Loucy (cell line): ENCODE results near the gene CRACDL.
"Not testable (repeated sequence)": the region's sequence is repeated elsewhere in the genome, so short reads cannot be mapped to it uniquely, and the experiment has no call there.

Source experiments
- H2AFZ ChIP-seq: fragments of 200-600 bp; sonication (generic); 2 replicates; pipeline ENCODE4 v1.6.0; 2016; ENCODE audit warnings: antibody characterized with exemption, mild to moderate bottlenecking, low read length, moderate library complexity
- H3F3A ChIP-seq: fragments of 200-600 bp; 2 replicates; pipeline ENCODE4 v1.6.0; 2016; ENCODE audit warnings: antibody characterized with exemption, low read depth, mild to moderate bottlenecking
- H3K27me3 ChIP-seq: fragments of 200-600 bp; sonication (generic); 2 replicates; pipeline ENCODE4 v1.6.1; 2014; ENCODE audit warnings: low read length, mild to moderate bottlenecking; ENCODE audit not compliant: insufficient read depth, poor library complexity, severe bottlenecking
- H3K36me3 ChIP-seq: fragments of 200-600 bp; sonication (generic); 2 replicates; pipeline ENCODE4 v1.6.1; 2016; ENCODE audit warnings: low read length; ENCODE audit not compliant: insufficient read depth
- H3K4me1 ChIP-seq: fragments of 200-600 bp; sonication (generic); 2 replicates; pipeline ENCODE4 v1.5.1; 2014; ENCODE audit warnings: low read length, mild to moderate bottlenecking; ENCODE audit not compliant: insufficient read depth, poor library complexity, severe bottlenecking
- H3K4me2 ChIP-seq: fragments of 200-600 bp; sonication (generic); 2 replicates; pipeline ENCODE4 v1.6.0; 2014; ENCODE audit warnings: antibody characterized with exemption, low read length, low read depth, mild to moderate bottlenecking; ENCODE audit not compliant: poor library complexity, severe bottlenecking
- H3K4me3 ChIP-seq: fragments of 200-600 bp; sonication (generic); 2 replicates; pipeline ENCODE4 v1.5.1; 2014; ENCODE audit warnings: low read length, mild to moderate bottlenecking, mixed read lengths; ENCODE audit not compliant: poor library complexity, severe bottlenecking
- H3K79me2 ChIP-seq: fragments of 200-600 bp; sonication (generic); 2 replicates; pipeline ENCODE4 v1.6.1; 2014; ENCODE audit warnings: low read length; ENCODE audit not compliant: insufficient read depth
- H3K9ac ChIP-seq: fragments of 200-600 bp; sonication (generic); 2 replicates; pipeline ENCODE4 v1.6.0; 2014; ENCODE audit warnings: mild to moderate bottlenecking, low read depth, low read length, moderate library complexity; ENCODE audit not compliant: poor library complexity, severe bottlenecking
- H3K9me2 ChIP-seq: fragments of 200-600 bp; sonication (generic); replicated peaks from 2 replicates; pipeline ENCODE4 v1.6.1; 2016; ENCODE audit warnings: low read depth, low read length, mixed read lengths
- H3K9me3 ChIP-seq: fragments of 200-600 bp; sonication (generic); 2 replicates; pipeline ENCODE4 v1.6.1; 2014; ENCODE audit warnings: mild to moderate bottlenecking, antibody characterized with exemption, low read length, low read depth; ENCODE audit not compliant: insufficient read depth
- H4K20me1 ChIP-seq: fragments of 200-600 bp; sonication (generic); 2 replicates; pipeline ENCODE4 v1.6.0; 2014; ENCODE audit warnings: antibody characterized with exemption, low read length, mild to moderate bottlenecking; ENCODE audit not compliant: insufficient read depth, poor library complexity, severe bottlenecking
- CTCF ChIP-seq: fragments of 200-600 bp; sonication (generic); conservative IDR thresholded peaks from 2 replicates; pipeline ENCODE4 v1.5.1; 2014; ENCODE audit warnings: mild to moderate bottlenecking, antibody characterized with exemption, low read length
- EZH2phosphoT487 ChIP-seq: fragments of 200-600 bp; IDR thresholded peaks from 2 replicates; pipeline ENCODE4 v1.6.1; 2018; ENCODE audit warnings: antibody characterized with exemption, mild to moderate bottlenecking, moderate library complexity, borderline replicate concordance

CRACDL gene

GRCh38 chr2:98900721-98901120 lies 35.3 kb downstream of the CRACDL start:
- H3K4me3 ChIP-seq: no peak overlapping the region
- no peak overlapping the region for H2AFZ ChIP-seq
- H3K79me2 ChIP-seq: no peaks in the 10 kb centered on the region
- no peak overlapping the region for H3K9ac ChIP-seq
- H3K4me1 ChIP-seq: no peaks in the 10 kb centered on the region
- no peaks in the 10 kb centered on the region for H4K20me1 ChIP-seq
- H3F3A ChIP-seq: no peaks in the 10 kb centered on the region
- no peaks in the 10 kb centered on the region for H3K9me2 ChIP-seq
- H3K27me3 ChIP-seq: no peaks in the 10 kb centered on the region
- no peaks in the 10 kb centered on the region for H3K9me3 ChIP-seq
- no peak for TF ChIP-seq EZH2phosphoT487
- H3K36me3 ChIP-seq: no peaks in the 10 kb centered on the region
- no peak overlapping the region for H3K4me2 ChIP-seq

GRCh38 chr2:98899703-98900078 lies 36.3 kb downstream of the CRACDL start:
- H3K9me3 ChIP-seq: not testable (repeated sequence)

GRCh38 chr2:98899041-98899702 lies 36.9 kb downstream of the CRACDL start:
- Histone ChIP-seq H2AFZ (no peak overlapping the region), H3K4me1 (no peaks in the 10 kb centered on the region), H3K9ac (no peak overlapping the region), H4K20me1 (no peaks in the 10 kb centered on the region), H3K79me2 (no peaks in the 10 kb centered on the region), H3K36me3 (no peaks in the 10 kb centered on the region), H3K9me3 (no peaks in the 10 kb centered on the region), H3K27me3 (no peaks in the 10 kb centered on the region), H3K9me2 (no peaks in the 10 kb centered on the region), H3K4me3 (no peak overlapping the region), H3K4me2 (no peak overlapping the region), H3F3A (no peaks in the 10 kb centered on the region)
- no peak for TF ChIP-seq EZH2phosphoT487
- no peak for TF ChIP-seq CTCF

More at GRCh38 chr2:98899703-98900078, 36.3 kb downstream of the CRACDL start:
- not testable (repeated sequence) for H3K9me2 ChIP-seq, H3K4me1 ChIP-seq, H3K4me2 ChIP-seq, H3K36me3 ChIP-seq, H3K27me3 ChIP-seq, H3K79me2 ChIP-seq, H3K9ac ChIP-seq, H3F3A ChIP-seq, H3K4me3 ChIP-seq, H4K20me1 ChIP-seq, H2AFZ ChIP-seq

- Histone ChIP-seq H3K36me3 (no peaks in the 10 kb centered on the region), H3K4me3 (no peak overlapping the region), H2AFZ (no peak overlapping the region), H3K4me1 (no peaks in the 10 kb centered on the region), H4K20me1 (no peaks in the 10 kb centered on the region), H3K79me2 (no peaks in the 10 kb centered on the region), H3K4me2 (no peak overlapping the region), H3K9ac (no peak overlapping the region), H3K9me3 (no peaks in the 10 kb centered on the region), H3K9me2 (no peaks in the 10 kb centered on the region), H3K27me3 (no peaks in the 10 kb centered on the region), H3F3A (no peaks in the 10 kb centered on the region)
- TF ChIP-seq EZH2phosphoT487: no peak
- TF ChIP-seq CTCF: no peak
Measured at GRCh38 chr2:98898423-98898841, 37.6 kb downstream of the CRACDL start.
